ENCODE data around the gene KDM4E. TPM values are rescaled to one million over a fixed set of nuclear protein-coding genes. Genes with fewer than 3 reads are reported as not detected.
A peak's percentile ranks its signal among the peaks of the same experiment; 100 is the strongest.

KDM4E gene
- total RNA-seq, 1 experiment from 2014 or later: not detected

- CTCF ChIA-PET: interaction anchor here (0.8 kb wide), 2 partner anchors 8 to 10 kb away, joined by 3 to 4 read pairs; no protein-coding TSS in a partner anchor
- H3K27ac Mint-ChIP-seq (ENCODE audit: unreplicated experiment): peak overlapping the region; percentile 30
- peak; percentile 57 for DNase-seq
Observed at GRCh38 chr11:95074792-95075563, 49.9 kb downstream of the KDM4E start.

DNA sequence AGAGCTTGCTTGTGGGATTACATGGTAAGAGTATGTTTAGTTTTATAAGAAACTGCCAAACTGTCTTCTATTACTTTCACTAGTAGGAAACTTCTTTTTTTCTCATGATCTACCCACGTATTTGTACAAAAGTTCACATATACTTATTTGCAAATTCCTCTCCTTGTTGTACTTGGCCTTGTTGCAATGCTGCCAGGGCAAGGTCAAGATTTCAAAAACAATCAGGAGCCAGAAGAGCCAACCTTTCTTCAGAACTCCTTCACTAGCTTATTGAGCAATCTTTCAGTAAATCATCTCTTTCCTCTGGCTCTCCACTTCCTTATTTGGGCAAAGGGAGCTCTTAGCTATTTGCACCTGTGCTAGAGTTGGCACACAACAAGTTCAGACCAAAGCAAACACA, 51.4 kb downstream of the KDM4E start:
- DNase-seq: peak; percentile 26
- peak overlapping the region; percentile 15 for H3K4me3 Mint-ChIP-seq (ENCODE audit: low read depth, unreplicated experiment)
- no TSS peak for BruUV-seq (replicated peaks)
- no peaks in the 10 kb centered on the region for H3K9me3 Mint-ChIP-seq (ENCODE audit: low read depth, unreplicated experiment)
- H3K4me1 Mint-ChIP-seq (ENCODE audit: low read depth, unreplicated experiment): peaks cover 24% of the 10 kb centered on the region
- TF ChIP-seq, protein P1, sequence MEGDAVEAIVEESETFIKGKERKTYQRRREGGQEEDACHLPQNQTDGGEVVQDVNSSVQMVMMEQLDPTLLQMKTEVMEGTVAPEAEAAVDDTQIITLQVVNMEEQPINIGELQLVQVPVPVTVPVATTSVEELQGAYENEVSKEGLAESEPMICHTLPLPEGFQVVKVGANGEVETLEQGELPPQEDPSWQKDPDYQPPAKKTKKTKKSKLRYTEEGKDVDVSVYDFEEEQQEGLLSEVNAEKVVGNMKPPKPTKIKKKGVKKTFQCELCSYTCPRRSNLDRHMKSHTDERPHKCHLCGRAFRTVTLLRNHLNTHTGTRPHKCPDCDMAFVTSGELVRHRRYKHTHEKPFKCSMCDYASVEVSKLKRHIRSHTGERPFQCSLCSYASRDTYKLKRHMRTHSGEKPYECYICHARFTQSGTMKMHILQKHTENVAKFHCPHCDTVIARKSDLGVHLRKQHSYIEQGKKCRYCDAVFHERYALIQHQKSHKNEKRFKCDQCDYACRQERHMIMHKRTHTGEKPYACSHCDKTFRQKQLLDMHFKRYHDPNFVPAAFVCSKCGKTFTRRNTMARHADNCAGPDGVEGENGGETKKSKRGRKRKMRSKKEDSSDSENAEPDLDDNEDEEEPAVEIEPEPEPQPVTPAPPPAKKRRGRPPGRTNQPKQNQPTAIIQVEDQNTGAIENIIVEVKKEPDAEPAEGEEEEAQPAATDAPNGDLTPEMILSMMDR (IDR thresholded peaks at IDR 0.05; ENCODE audit: unreplicated experiment): no peak
- peak overlapping the region; percentile 51 for H3K27ac Mint-ChIP-seq (ENCODE audit: unreplicated experiment)
- intact Hi-C loops (cut with micrococcal nuclease; ENCODE audit: unreplicated experiment): loop anchor here (10.0 kb wide), 1 partner anchor 1348 kb away; no protein-coding TSS in a partner anchor
- CTCF ChIA-PET: interaction anchor here (0.6 to 1.3 kb wide), 7 partner anchors 10 to 75 kb away, joined by 3 to 9 read pairs (median 3); partner anchors contain the start of genes ENDOD1 and SRSF8
- no peaks in the 10 kb centered on the region for H3K27me3 Mint-ChIP-seq (ENCODE audit: unreplicated experiment)
- H3K36me3 Mint-ChIP-seq (ENCODE audit: insufficient read depth, unreplicated experiment): no peaks in the 10 kb centered on the region

More at GRCh38 chr11:95074792-95075563, 49.9 kb downstream of the KDM4E start:
- Mint-ChIP-seq H3K27me3 (ENCODE audit: unreplicated experiment) (no peaks in the 10 kb centered on the region), H3K9me3 (ENCODE audit: low read depth, unreplicated experiment) (no peaks in the 10 kb centered on the region), H3K4me1 (ENCODE audit: low read depth, unreplicated experiment) (peaks cover 32% of the 10 kb centered on the region), H3K4me3 (ENCODE audit: low read depth, unreplicated experiment) (no peak overlapping the region), H3K36me3 (ENCODE audit: insufficient read depth, unreplicated experiment) (peaks cover 7% of the 10 kb centered on the region)
- BruUV-seq (replicated peaks): no TSS peak
- TF ChIP-seq, protein P1 (IDR thresholded peaks at IDR 0.05; ENCODE audit: unreplicated experiment): no peak
- intact Hi-C loops (cut with micrococcal nuclease; ENCODE audit: unreplicated experiment): loop anchor here (10.0 kb wide), 1 partner anchor 1350 kb away; no protein-coding TSS in a partner anchor

- H3K27ac Mint-ChIP-seq (ENCODE audit: unreplicated experiment): peak overlapping the region; percentile 51
- BruUV-seq (replicated peaks): no TSS peak
- CTCF ChIA-PET: interaction anchor here (0.6 to 1.3 kb wide), 5 partner anchors 9 to 75 kb away, joined by 3 to 9 read pairs (median 3); partner anchors contain the start of genes ENDOD1 and SRSF8
- intact Hi-C loops (cut with micrococcal nuclease; ENCODE audit: unreplicated experiment): loop anchor here (10.0 kb wide), 1 partner anchor 1348 kb away; no protein-coding TSS in a partner anchor
- TF ChIP-seq, protein P1 (IDR thresholded peaks at IDR 0.05; ENCODE audit: unreplicated experiment): no peak
- no peak overlapping the region for H3K4me3 Mint-ChIP-seq (ENCODE audit: low read depth, unreplicated experiment)
- no peaks in the 10 kb centered on the region for H3K36me3 Mint-ChIP-seq (ENCODE audit: insufficient read depth, unreplicated experiment)
- H3K4me1 Mint-ChIP-seq (ENCODE audit: low read depth, unreplicated experiment): peaks cover 24% of the 10 kb centered on the region
- DNase-seq: no peak
- H3K9me3 Mint-ChIP-seq (ENCODE audit: low read depth, unreplicated experiment): no peaks in the 10 kb centered on the region
- H3K27me3 Mint-ChIP-seq (ENCODE audit: unreplicated experiment): no peaks in the 10 kb centered on the region
Observed at GRCh38 chr11:95076981-95077380, 51.9 kb downstream of the KDM4E start.

Other genes starting within 250 kb of the KDM4E start
- 38.8 and 48.6 TPM in 2 replicates for gene CWC15, start 51.7 kb upstream of the KDM4E start, total RNA-seq (2022)
- 0.68 and 1.2 TPM in 2 replicates for gene KDM4D, start 51.5 kb upstream of the KDM4E start, total RNA-seq (2022)
- gene KDM4F, start 24.2 kb downstream of the KDM4E start, total RNA-seq (2022): not detected in 2 replicates
- 27.8 and 33.3 TPM in 2 replicates for gene SRSF8, start 41.7 kb downstream of the KDM4E start, total RNA-seq (2022)
- gene ENDOD1, start 64.6 kb downstream of the KDM4E start, total RNA-seq (2022): 29.4 and 30.3 TPM in 2 replicates
- gene SESN3, start 205.9 kb downstream of the KDM4E start, total RNA-seq (2022): 5.6 and 6.0 TPM in 2 replicates

All from Calu3 (cell line).